HUES64 (cell line): ENCODE results near the gene COL4A2.

Source experiments
- H3K27ac ChIP-seq: 2 replicates; pipeline ENCODE4 v1.7.0; 2013; ENCODE audit warnings: low read depth, low read length, inconsistent platforms
- H3K27me3 ChIP-seq: 2 replicates; pipeline ENCODE4 v1.6.1; 2013; ENCODE audit warnings: mild to moderate bottlenecking, low read length; ENCODE audit not compliant: insufficient read depth
- H3K36me3 ChIP-seq: 2 replicates; pipeline ENCODE4 v1.6.1; 2013; ENCODE audit warnings: mild to moderate bottlenecking, low read length; ENCODE audit not compliant: insufficient read depth
- H3K4me1 ChIP-seq: 2 replicates; pipeline ENCODE4 v1.6.1; 2013; ENCODE audit warnings: mild to moderate bottlenecking, low read length, moderate library complexity; ENCODE audit not compliant: insufficient read depth
- H3K4me3 ChIP-seq: 2 replicates; pipeline ENCODE4 v1.5.1; 2013; ENCODE audit warnings: mild to moderate bottlenecking, low read length, moderate library complexity
- H3K9ac ChIP-seq: 2 replicates; pipeline ENCODE4 v1.6.1; 2013; ENCODE audit warnings: mild to moderate bottlenecking, low read depth, low read length
- H3K9me3 ChIP-seq: 2 replicates; pipeline ENCODE4 v1.6.1; 2013; ENCODE audit warnings: low read depth, low read length; ENCODE audit not compliant: insufficient read depth
- WGBS: fragments of 150-250, 120-280 bp; methylation state at CpG from one replicate; pipeline ENCODE4 v1.1.7; 2013; ENCODE audit warnings: missing lambda C conversion rate; 5-methylcytosine and 5-hydroxymethylcytosine counted together

Gene COL4A2

GRCh38 chr13:110265341-110265681 lies 41.8 kb upstream of the COL4A2 start:
- Histone ChIP-seq H3K36me3 (no peaks in the 10 kb centered on the region), H3K27me3 (no peaks in the 10 kb centered on the region), H3K4me3 (no peak overlapping the region), H3K9me3 (no peaks in the 10 kb centered on the region), H3K27ac (no peak overlapping the region), H3K9ac (no peak overlapping the region), H3K4me1 (peaks cover 52% of the 10 kb centered on the region)
- 90% methylated on average over 6 of the region's 6 CpGs for WGBS

- 0 out of 2 replicates have a peak overlapping the region, but pooled peaks have one; percentile 15 for H3K27ac ChIP-seq
- H3K4me1 ChIP-seq, result peaks cover 52% of the 10 kb centered on the region
- no peak overlapping the region for H3K4me3 ChIP-seq
- no peaks in the 10 kb centered on the region for H3K27me3 ChIP-seq
- no peak overlapping the region for H3K9ac ChIP-seq
- 88% methylated on average over 38 of the region's 38 CpGs for WGBS
- no peaks in the 10 kb centered on the region for H3K9me3 ChIP-seq
- H3K36me3 ChIP-seq, result no peaks in the 10 kb centered on the region
Measured at GRCh38 chr13:110265682-110266430, 41.2 kb upstream of the COL4A2 start.

GRCh38 chr13:110266431-110266809 lies 40.7 kb upstream of the COL4A2 start:
- no peak overlapping the region for H3K4me3 ChIP-seq
- H3K4me1 ChIP-seq, result peaks cover 47% of the 10 kb centered on the region
- H3K27ac ChIP-seq, result peak overlapping the region; percentile 15; the same call in 1 of the 2 replicates
- no peaks in the 10 kb centered on the region for H3K36me3 ChIP-seq
- no peak overlapping the region for H3K9ac ChIP-seq
- no peaks in the 10 kb centered on the region for H3K27me3 ChIP-seq
- 89% methylated on average over 8 of the region's 8 CpGs for WGBS
- no peaks in the 10 kb centered on the region for H3K9me3 ChIP-seq

- Histone ChIP-seq H3K9ac (no peak overlapping the region), H3K9me3 (no peaks in the 10 kb centered on the region), H3K27me3 (no peaks in the 10 kb centered on the region), H3K27ac (no peak overlapping the region), H3K36me3 (no peaks in the 10 kb centered on the region), H3K4me1 (peaks cover 42% of the 10 kb centered on the region), H3K4me3 (no peak overlapping the region)
- 53% methylated on average over 10 of the region's 10 CpGs for WGBS
Measured at GRCh38 chr13:110266983-110267382, 40.1 kb upstream of the COL4A2 start.

GRCh38 chr13:110268061-110268460 lies 39.0 kb upstream of the COL4A2 start:
- H3K27ac ChIP-seq, result no peak overlapping the region
- WGBS, result 95% methylated on average over 6 of the region's 6 CpGs
- no peaks in the 10 kb centered on the region for H3K36me3 ChIP-seq
- H3K4me1 ChIP-seq, result peaks cover 34% of the 10 kb centered on the region
- H3K4me3 ChIP-seq, result no peak overlapping the region
- no peaks in the 10 kb centered on the region for H3K27me3 ChIP-seq
- no peak overlapping the region for H3K9ac ChIP-seq
- H3K9me3 ChIP-seq, result no peaks in the 10 kb centered on the region

GRCh38 chr13:110268576-110269185 lies 38.4 kb upstream of the COL4A2 start:
- Histone ChIP-seq H3K9ac (no peak overlapping the region), H3K4me1 (peaks cover 34% of the 10 kb centered on the region), H3K36me3 (no peaks in the 10 kb centered on the region), H3K9me3 (no peaks in the 10 kb centered on the region), H3K27ac (no peak overlapping the region), H3K27me3 (no peaks in the 10 kb centered on the region), H3K4me3 (no peak overlapping the region)
- whole genome bisulfite sequencing, result 93% methylated on average over 16 of the region's 16 CpGs

GRCh38 chr13:110269509-110270185 lies 37.4 kb upstream of the COL4A2 start:
- Histone ChIP-seq H3K36me3 (no peaks in the 10 kb centered on the region), H3K4me1 (peaks cover 26% of the 10 kb centered on the region), H3K4me3 (no peak overlapping the region), H3K9me3 (no peaks in the 10 kb centered on the region), H3K27me3 (no peaks in the 10 kb centered on the region), H3K9ac (no peak overlapping the region), H3K27ac (no peak overlapping the region)
- 97% methylated on average over 14 of the region's 14 CpGs for WGBS

- Histone ChIP-seq H3K4me3 (no peak overlapping the region), H3K27me3 (no peaks in the 10 kb centered on the region), H3K9ac (no peak overlapping the region), H3K27ac (no peak overlapping the region), H3K4me1 (peaks cover 18% of the 10 kb centered on the region), H3K9me3 (no peaks in the 10 kb centered on the region), H3K36me3 (no peaks in the 10 kb centered on the region)
- 90% methylated on average over 6 of the region's 7 CpGs for WGBS
Measured at GRCh38 chr13:110270507-110270906, 36.6 kb upstream of the COL4A2 start.

GRCh38 chr13:110271313-110271712 lies 35.8 kb upstream of the COL4A2 start:
- no peaks in the 10 kb centered on the region for H3K36me3 ChIP-seq
- H3K27me3 ChIP-seq, result no peaks in the 10 kb centered on the region
- no peaks in the 10 kb centered on the region for H3K9me3 ChIP-seq
- no peak overlapping the region for H3K9ac ChIP-seq
- 92% methylated on average over 5 of the region's 5 CpGs for WGBS
- no peak overlapping the region for H3K4me3 ChIP-seq
- no peak overlapping the region for H3K27ac ChIP-seq
- H3K4me1 ChIP-seq, result peaks cover 11% of the 10 kb centered on the region

- H3K9ac ChIP-seq, result no peak overlapping the region
- 96% methylated on average over 5 of the region's 5 CpGs for WGBS
- no peak overlapping the region for H3K4me3 ChIP-seq
- H3K27ac ChIP-seq, result no peak overlapping the region
- H3K4me1 ChIP-seq, result peaks cover 5% of the 10 kb centered on the region
- H3K27me3 ChIP-seq, result no peaks in the 10 kb centered on the region
- H3K9me3 ChIP-seq, result no peaks in the 10 kb centered on the region
- no peaks in the 10 kb centered on the region for H3K36me3 ChIP-seq
Measured at GRCh38 chr13:110272227-110272626, 34.9 kb upstream of the COL4A2 start.

- Histone ChIP-seq H3K4me3 (no peak overlapping the region), H3K27ac (no peak overlapping the region), H3K9ac (no peak overlapping the region), H3K4me1 (peaks cover under 1% of the 10 kb centered on the region), H3K27me3 (no peaks in the 10 kb centered on the region), H3K36me3 (no peaks in the 10 kb centered on the region), H3K9me3 (no peaks in the 10 kb centered on the region)
- 92% methylated on average over 6 of the region's 6 CpGs for WGBS
Measured at GRCh38 chr13:110272651-110273050, 34.4 kb upstream of the COL4A2 start.
